K562 (cell line): ENCODE measurements around the gene RPL10A. TPM values are rescaled to one million over a fixed set of nuclear protein-coding genes. Genes with fewer than 3 reads are reported as not detected.

Experiments used
- AFF4 ChIP-seq: sonication (generic); formaldehyde crosslinking; IDR thresholded peaks from 2 replicates; pipeline ENCODE4 v1.8.0; 2023; ENCODE audit warnings: mild to moderate bottlenecking, missing genetic modification reagents
- NONO ChIP-seq, 2 experiments: fragments of 200-400 bp in 1 of 2; fragments of 450-650 bp in 1 of 2; formaldehyde crosslinking in 1 of 2; IDR thresholded peaks; 2 replicates each; pipeline ENCODE4 v1.6.1; 2017; ENCODE audit warnings: low read depth in 2 of 2, mild to moderate bottlenecking in 2 of 2, moderate library complexity in 2 of 2, low read length in 1 of 2
- PATZ1 ChIP-seq: fragments of 250-450 bp; sonication (Bioruptor Pico); IDR thresholded peaks from 2 replicates; pipeline ENCODE4 v1.5.0; 2020; ENCODE audit warnings: mild to moderate bottlenecking, borderline replicate concordance
- PHF8 ChIP-seq: fragments of 200-600 bp; sonication (generic); IDR thresholded peaks from 2 replicates; pipeline ENCODE4 v1.6.1; 2012; ENCODE audit warnings: mixed run types, mild to moderate bottlenecking, inconsistent platforms, low read length, moderate library complexity, borderline replicate concordance
- RBM17 ChIP-seq: fragments of 200-400 bp; formaldehyde crosslinking; IDR thresholded peaks from 2 replicates; pipeline ENCODE4 v1.6.1; 2017; ENCODE audit warnings: low read depth, mild to moderate bottlenecking, low read length, borderline replicate concordance
- SRSF3 ChIP-seq: fragments of 200-400 bp; formaldehyde crosslinking; IDR thresholded peaks from 2 replicates; pipeline ENCODE4 v1.6.1; 2016; ENCODE audit warnings: mild to moderate bottlenecking, low read length, moderate library complexity; ENCODE audit not compliant: insufficient read depth
- TCFL5 ChIP-seq: fragments of 250-450 bp; sonication (Bioruptor Pico); conservative IDR thresholded peaks from 2 replicates; pipeline ENCODE4 v1.6.1; 2021; ENCODE audit warnings: mild to moderate bottlenecking, moderate library complexity, matching md5 sums
- TFAM ChIP-seq: fragments of 250-450 bp; sonication (Bioruptor Pico); conservative IDR thresholded peaks from 2 replicates; pipeline ENCODE4 v1.5.0; 2021; ENCODE audit warnings: mild to moderate bottlenecking, moderate library complexity
- TFAP4 ChIP-seq: sonication (generic); formaldehyde crosslinking; IDR thresholded peaks from 2 replicates; pipeline ENCODE4 v1.8.0; 2022; ENCODE audit warnings: missing genetic modification reagents, mild to moderate bottlenecking, moderate library complexity, borderline replicate concordance
- THRA ChIP-seq: fragments of 450-650 bp; IDR thresholded peaks from 2 replicates; pipeline ENCODE4 v1.6.1; 2017; ENCODE audit warnings: mild to moderate bottlenecking, moderate library complexity
- THRB ChIP-seq: fragments of 450-650 bp; formaldehyde crosslinking; conservative IDR thresholded peaks from 2 replicates; pipeline ENCODE4 v1.4.0; 2022; ENCODE audit warnings: mild to moderate bottlenecking, missing genetic modification characterization
- ZBTB1 ChIP-seq: sonication (generic); formaldehyde crosslinking; IDR thresholded peaks from 2 replicates; pipeline ENCODE4 v1.8.1; 2023; ENCODE audit warnings: missing genetic modification reagents, low read depth, mild to moderate bottlenecking, borderline replicate concordance
- ZFP36 ChIP-seq: fragments of 150-350 bp; IDR thresholded peaks from 2 replicates; pipeline ENCODE4 v1.6.1; 2018; ENCODE audit warnings: low read length, low read depth; ENCODE audit not compliant: partially characterized antibody
- ZNF24 ChIP-seq: fragments of 450-650 bp; IDR thresholded peaks from 2 replicates; pipeline ENCODE4 v1.6.1; 2016
- ZNF830 ChIP-seq: fragments of 250-450 bp; sonication (Bioruptor Pico); IDR thresholded peaks from 2 replicates; pipeline ENCODE4 v1.5.0; 2021; ENCODE audit warnings: mild to moderate bottlenecking
- polyA plus RNA-seq, 8 experiments: library from polyadenylated mRNA; depleted of rRNA in 4 of 8; stranded (reverse) in 5 of 8; unstranded in 3 of 8; fragments of >200 nt; fragmentation: Nextera tagmentation in 2 of 8; fragmentation: Illumina TruSeq in 1 of 8; extraction: Ambion mirVana in 2 of 8; extraction: Trizol in 1 of 8; gene quantifications; 2 replicates each; pipeline versions ENCODE4 v1.2.1 to v1.2.3, GENCODE V29; 2011 to 2014; ENCODE audit warnings: inconsistent platforms in 1 of 8, missing spikeins in 1 of 8
- total RNA-seq, 7 experiments: library from RNA; depleted of rRNA in 6 of 7; stranded (reverse); fragments of >200 nt in 6 of 7; fragmentation: Illumina TruSeq in 2 of 7; extraction: Trizol in 2 of 7; gene quantifications; 2 replicates each; pipeline versions ENCODE4 v1.2.1 to v1.2.3, GENCODE V29; 2011 to 2021; ENCODE audit warnings: low replicate concordance in 1 of 7

RPL10A gene
- total and polyA plus RNA-seq, 9 of the 15 experiments (the other 6 are each of a cell fraction or from before 2014, with no cell fraction given): 1,589 to 3,237 (median 2,116) TPM

- TF ChIP-seq THRB (CRISPR knock-in tag) (peak; percentile 86), SRSF3 (peak; percentile 98), RBM17 (no peak), THRA (no peak), PATZ1 (no peak; the same call in 1 of the 2 replicates), ZNF24 (peak; percentile 63; the same call in 1 of the 2 replicates), PHF8 (peak; percentile 99), ZBTB1 (CRISPR knock-in tag) (no peak), TFAP4 (CRISPR knock-in tag) (peak; percentile 68; the same call in 1 of the 2 replicates), NONO (IDR thresholded peaks at IDR 0.05; ENCODE audit: low read depth in 2 of 2, low read length in 1 of 2) (peak; percentile 68 to 85), ZFP36 (no peak), AFF4 (peak; percentile 99), TFAM (no peak), TCFL5 (CRISPR knock-in tag) (0 out of 2 replicates have a peak, but pooled peaks have one; percentile 26), ZNF830 (CRISPR knock-in tag) (peak; percentile 94; the same call in 1 of the 2 replicates)
Observed at GRCh38 chr6:35468181-35468979, at the start of gene RPL10A (continued).
